T-helper 2 cell treated with Interferon-gamma antibody and Interleukin-4, amounts not matched to agents 100 ng/mL and 5 ng/mL, for 36 hours (primary cell): ENCODE results near the gene ANKRD30A. TPM values are rescaled to one million over a fixed set of nuclear protein-coding genes. Genes with fewer than 3 reads are reported as not detected.
"Not testable (repeated sequence)": the region's sequence is repeated elsewhere in the genome, so short reads cannot be mapped to it uniquely, and the experiment has no call there.

Experiments used
- intact Hi-C: fragments of 100-400 bp; cut with micrococcal nuclease; formaldehyde crosslinking; loops from one replicate; pipeline ENCODE4 v1.15.1; 2023
- total RNA-seq: library from RNA; stranded (reverse); gene quantifications from 2 replicates; pipeline ENCODE4 v1.2.3, GENCODE V29; 2022

Gene ANKRD30A, protein sequence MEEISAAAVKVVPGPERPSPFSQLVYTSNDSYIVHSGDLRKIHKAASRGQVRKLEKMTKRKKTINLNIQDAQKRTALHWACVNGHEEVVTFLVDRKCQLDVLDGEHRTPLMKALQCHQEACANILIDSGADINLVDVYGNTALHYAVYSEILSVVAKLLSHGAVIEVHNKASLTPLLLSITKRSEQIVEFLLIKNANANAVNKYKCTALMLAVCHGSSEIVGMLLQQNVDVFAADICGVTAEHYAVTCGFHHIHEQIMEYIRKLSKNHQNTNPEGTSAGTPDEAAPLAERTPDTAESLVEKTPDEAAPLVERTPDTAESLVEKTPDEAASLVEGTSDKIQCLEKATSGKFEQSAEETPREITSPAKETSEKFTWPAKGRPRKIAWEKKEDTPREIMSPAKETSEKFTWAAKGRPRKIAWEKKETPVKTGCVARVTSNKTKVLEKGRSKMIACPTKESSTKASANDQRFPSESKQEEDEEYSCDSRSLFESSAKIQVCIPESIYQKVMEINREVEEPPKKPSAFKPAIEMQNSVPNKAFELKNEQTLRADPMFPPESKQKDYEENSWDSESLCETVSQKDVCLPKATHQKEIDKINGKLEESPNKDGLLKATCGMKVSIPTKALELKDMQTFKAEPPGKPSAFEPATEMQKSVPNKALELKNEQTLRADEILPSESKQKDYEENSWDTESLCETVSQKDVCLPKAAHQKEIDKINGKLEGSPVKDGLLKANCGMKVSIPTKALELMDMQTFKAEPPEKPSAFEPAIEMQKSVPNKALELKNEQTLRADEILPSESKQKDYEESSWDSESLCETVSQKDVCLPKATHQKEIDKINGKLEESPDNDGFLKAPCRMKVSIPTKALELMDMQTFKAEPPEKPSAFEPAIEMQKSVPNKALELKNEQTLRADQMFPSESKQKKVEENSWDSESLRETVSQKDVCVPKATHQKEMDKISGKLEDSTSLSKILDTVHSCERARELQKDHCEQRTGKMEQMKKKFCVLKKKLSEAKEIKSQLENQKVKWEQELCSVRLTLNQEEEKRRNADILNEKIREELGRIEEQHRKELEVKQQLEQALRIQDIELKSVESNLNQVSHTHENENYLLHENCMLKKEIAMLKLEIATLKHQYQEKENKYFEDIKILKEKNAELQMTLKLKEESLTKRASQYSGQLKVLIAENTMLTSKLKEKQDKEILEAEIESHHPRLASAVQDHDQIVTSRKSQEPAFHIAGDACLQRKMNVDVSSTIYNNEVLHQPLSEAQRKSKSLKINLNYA (N-terminal part only)
- not detected in 2 replicates for total RNA-seq

DNA sequence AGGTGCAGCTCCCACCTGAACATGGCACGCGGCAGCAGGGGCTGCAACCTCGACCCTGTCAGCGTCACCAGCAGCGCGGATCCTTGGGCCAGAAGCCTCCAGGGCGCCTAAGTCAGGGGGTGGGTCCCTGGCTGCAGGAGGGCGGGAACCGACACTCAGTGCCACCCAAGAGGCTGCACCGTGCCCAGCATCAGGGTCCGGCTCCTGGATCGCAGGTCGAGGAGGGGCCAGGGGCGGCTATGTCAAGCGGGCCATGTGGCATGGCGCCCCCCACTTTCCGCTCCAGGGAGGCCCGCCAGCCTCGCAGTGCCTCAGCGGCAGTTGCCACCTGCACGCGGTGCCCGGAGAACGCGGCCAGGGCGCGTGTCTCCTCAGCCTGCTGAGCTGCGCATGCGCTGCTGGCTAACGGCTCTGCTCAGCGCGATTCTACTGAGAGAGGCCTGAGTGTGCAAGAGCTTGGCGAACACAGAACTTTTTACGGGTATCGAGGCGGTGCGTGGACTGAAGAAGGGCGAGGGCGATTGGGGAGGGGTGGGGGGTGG lies at the start of gene ANKRD30A:
Gene ANKRD30A (plus strand): TSS at position 408 of the 542 bp plus-strand sequence. CDS start 190 bp downstream, outside the sequence.
- intact Hi-C loops = no loop called here

DNA sequence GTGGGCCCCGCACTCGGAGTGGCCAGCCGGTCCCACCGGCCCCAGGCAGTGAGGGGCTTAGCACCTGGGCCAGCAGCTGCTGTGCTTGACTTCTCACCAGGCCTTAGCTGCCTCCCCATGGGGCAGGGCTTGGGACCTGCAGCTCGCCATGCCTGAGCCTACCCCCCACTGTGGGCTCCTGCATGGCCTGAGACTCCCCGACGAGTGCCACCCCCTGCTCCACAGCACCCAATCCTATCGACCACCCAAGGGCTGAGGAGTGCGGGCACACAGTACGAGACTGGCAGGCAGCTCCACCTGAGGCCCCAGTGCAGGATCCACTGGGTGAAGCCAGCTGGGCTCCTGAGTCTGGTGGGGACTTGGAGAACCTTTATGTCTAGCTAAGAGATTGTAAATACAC lies 49.3 kb upstream of the ANKRD30A start:
- intact Hi-C loops = not testable (repeated sequence)

DNA sequence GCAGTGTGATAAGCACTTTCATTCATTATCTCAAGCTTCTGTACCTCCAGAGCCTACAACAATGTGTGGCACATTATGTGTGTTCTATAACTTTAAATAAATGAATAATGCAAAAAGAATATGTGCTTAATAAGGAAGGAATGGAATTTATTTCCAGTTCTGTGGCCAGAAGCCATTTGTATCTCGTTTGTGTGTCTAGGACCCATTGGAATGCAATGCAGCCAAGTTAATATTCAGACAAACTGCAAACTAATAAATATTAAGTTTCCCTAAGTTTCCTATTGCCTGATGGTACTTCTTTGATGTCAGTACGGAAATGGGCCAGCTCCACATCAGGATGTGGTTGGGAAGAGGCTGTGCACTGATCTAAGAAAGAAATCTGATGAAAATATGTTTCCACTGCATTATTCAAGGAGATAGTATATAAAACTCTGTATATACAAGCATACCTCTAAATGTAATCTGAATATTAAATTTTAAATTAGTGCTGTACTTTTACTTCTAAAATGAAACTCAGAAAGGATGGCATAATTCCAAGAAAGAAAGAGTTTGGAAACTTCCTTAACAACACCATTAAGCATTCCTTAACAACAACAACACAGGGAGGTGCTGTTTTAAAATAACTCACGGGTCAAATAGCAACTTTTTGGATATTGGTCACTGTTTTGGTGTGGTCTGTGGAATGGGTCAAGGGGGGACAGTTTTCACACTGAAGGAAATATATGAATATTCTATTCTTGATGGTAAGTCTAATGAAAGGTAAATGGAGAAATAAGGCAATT lies 29.4 kb upstream of the ANKRD30A start:
- intact Hi-C loops = no loop called here

DNA sequence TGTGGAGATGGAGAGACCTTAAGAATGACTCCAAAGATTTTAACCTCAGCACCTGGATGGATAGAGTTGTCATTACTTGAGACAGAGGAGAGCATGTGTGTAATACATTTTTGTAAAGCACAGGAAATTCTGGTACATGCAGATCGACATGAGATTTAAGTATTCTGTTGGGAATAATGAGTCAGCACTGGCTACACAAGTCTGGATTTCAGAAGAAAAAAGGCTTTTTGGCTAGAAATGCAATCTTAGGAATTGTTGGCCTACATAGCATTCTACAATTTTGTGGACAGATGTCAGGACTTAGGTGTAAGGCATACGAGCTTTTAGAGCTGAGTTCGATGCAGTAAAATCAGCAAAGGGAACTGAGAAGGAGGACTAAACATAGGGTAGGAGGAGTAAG lies 24.1 kb upstream of the ANKRD30A start:
- intact Hi-C loops = no loop called here

DNA sequence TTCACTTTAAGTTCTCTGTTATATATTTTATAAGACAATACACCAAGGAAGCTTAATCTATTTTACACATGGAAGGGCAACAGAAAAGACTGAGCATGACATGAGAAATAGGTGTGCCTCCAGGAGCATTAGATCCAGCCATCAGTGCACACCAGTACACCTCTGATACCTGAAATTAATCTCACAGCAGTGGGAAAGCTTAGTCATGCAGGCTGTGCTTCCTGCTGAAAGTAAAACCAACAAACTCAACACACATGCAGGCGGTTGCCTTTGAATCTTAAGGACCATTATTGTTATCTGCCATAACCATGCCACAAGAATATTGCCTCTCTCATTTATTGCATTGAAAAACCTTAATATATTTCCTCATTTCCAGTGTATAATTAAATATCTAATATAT lies 16.4 kb upstream of the ANKRD30A start:
- intact Hi-C loops = no loop called here

DNA sequence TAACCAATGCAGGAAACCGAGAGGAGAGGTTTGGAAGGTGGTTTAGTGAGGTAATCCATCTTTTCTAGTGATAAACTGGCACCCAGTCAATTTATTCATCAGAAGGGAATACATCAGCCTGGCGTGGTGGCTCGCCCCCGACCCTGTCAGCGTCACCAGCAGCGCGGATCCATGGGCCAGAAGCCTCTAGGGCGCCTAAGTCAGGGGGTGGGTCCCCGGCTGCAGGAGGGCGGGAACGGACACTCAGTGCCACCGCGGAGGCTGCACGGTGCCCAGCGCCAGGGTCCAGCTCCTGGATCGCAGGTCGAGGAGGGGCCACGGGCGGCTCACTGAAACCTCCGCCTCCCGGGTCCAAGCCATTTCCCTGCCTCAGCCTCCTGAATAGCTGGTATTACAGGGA lies 866 bp upstream of the ANKRD30A start:
- intact Hi-C loops = no loop called here

DNA sequence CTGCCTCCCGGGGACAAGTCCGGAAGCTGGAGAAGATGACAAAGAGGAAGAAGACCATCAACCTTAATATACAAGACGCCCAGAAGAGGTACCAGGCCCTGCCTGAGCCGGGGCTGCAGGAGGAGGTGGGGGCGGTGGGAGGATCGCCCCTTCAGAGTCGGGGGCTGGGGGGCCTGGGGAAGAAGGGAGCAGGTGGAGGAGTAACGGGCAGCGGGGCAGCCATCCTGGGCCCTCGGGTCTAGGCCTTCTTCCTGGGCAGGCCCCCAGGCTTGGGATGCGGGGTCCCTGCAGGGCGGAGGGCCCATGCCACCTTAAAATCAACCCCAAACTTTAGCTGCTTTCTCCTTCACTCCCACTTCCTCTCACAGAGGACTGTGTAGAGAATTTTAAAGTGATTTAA lies 523 bp downstream of the ANKRD30A start:
- intact Hi-C loops = no loop called here

DNA sequence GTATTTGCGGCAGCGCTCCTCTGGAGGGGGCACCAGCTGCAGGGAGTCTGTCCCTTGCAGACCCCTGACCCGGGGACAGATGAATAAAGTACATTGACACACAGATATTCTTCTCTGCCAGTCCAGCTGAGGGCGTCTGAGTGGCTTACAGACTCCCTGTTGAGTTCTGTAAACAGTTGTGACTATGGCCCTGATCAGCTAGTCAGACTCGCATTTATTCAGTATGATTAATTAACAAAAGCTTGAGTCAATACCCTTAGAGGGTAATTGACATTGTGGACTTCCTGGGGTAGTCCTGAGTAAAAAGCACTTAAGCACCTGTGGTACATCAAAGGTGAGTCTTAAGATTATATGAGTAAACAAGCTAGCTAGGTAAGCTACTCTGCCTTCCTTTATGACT lies 21.0 kb downstream of the ANKRD30A start:
- intact Hi-C loops = no loop called here

DNA sequence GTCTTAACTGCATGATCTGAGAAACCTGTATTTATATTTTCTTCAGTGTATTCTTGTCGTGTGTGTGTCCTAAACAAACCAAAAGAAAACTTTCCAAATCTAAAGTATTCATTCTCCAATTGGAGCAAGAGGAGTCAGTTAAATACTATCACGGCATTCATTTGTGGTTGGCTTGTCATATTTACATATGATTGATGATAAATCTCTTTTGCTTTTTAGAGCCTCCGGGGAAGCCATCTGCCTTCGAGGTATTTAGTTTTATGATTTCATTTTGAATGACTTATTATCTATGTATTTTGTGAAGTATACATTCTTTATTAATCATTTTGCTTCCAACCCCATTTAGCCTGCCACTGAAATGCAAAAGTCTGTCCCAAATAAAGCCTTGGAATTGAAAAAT lies 37.0 kb downstream of the ANKRD30A start:
- intact Hi-C loops = not testable (repeated sequence)

DNA sequence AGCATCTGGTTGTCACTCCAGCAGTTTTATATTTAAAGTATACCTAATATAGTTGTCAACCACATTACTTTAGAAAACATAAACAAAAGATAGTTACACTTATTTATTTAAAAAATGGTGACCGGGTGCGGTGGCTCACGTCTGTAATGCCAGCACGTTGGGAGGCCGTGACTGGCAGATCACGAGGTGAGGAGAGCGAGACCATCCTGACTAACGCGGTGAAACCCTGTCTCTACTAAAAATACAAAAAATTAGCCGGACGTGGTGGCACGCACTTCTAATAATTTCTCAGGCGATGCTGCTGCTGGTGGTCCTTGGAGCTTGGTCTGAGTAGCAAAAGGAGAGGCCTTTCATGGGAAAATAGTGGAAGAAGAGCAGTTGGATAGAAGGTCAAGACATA lies 46.5 kb downstream of the ANKRD30A start:
- intact Hi-C loops = not testable (repeated sequence)

DNA sequence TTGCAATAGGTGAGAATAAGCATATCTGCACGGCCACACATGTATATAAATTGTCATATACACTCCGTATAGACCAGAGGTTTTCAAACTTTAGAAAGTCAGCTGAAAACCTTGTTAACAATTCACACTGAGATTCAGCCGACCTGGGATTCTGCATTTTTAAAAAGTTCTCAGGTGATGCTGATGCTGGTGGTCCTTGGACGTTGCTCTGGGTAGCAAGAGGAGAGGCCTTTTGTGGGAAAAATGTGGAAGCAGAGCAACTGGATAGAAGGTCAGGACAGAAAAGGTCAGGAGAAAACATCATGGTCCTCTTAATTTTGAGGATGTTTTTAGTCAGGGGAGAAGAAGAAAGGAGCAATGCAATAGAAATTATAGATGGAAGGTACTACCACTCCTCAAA lies 52.9 kb downstream of the ANKRD30A start:
- intact Hi-C loops = not testable (repeated sequence)

DNA sequence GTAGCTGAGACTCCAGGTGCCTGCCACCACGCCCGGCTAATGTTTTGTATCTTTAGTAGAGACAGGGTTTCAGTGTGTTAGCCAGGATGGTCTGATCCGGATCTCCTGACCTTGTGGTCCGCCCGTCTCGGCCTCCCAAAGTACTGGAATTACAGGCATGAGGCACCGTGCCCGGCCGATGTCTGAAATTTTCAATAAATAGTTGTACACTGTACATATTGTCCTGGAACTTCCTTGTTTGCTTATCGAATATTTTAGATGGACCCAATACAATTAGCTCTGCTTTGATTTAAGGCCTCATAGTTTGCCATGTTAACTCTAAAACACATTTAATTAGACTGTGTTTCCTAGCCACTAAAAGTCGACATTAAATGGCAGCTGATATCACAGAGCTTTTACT lies 57.3 kb downstream of the ANKRD30A start:
- intact Hi-C loops = not testable (repeated sequence)

DNA sequence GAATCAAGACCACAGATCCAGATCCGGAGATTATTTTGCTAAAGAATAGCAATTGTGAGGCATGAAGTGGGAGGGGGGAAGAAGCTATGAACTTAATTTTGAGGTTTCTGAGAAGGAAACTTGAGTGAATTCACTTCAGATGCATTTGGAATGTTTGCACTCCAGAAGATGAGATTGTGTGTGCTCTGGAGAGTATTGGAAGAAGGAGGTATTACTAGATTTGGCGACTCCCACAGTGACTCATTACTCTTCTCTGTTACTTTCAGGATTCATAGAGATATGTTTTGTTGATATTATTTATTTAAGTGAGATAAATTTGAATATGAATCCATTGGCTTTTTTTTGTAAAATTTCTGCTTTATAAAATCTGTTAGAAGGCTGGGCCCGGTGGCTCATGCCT lies 80.7 kb downstream of the ANKRD30A start:
- intact Hi-C loops = no loop called here

DNA sequence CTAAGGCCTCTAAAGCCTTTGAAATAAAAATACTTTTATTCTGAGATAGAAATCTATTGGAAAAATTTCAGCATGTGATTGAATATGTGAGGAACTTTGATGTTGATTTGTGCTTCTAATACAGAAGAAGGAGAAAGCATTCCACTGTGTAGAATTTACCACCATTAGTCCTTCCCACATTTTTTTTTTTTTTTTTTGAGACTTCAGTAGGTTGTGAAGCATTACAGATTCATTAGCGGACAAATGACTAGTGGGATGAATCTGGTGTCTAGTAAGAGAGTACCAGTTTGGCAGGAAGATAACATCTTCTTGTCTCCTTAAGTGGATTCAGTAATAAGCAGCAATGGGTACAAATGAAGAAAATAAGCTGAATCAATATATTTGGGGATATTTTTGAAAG lies 95.5 kb downstream of the ANKRD30A start:
- intact Hi-C loops = no loop called here

DNA sequence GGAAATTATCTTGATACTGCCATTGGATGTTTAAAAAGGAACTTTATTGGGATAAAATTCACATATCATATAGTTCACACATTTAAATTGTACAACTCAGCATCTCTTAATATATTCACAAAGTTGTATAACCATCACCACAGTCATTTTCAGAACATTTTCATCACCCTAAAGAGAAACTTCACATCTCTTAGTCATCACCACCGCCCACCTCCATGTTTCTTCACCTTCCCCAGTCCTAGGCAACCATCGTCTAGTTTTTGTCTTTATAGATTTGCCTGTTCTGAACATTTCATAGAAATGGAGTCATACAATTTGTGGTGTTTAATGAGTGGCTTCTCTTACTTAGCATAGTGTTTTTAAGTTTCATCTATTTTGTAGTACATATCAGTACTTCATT lies 96.6 kb downstream of the ANKRD30A start:
- intact Hi-C loops = no loop called here

DNA sequence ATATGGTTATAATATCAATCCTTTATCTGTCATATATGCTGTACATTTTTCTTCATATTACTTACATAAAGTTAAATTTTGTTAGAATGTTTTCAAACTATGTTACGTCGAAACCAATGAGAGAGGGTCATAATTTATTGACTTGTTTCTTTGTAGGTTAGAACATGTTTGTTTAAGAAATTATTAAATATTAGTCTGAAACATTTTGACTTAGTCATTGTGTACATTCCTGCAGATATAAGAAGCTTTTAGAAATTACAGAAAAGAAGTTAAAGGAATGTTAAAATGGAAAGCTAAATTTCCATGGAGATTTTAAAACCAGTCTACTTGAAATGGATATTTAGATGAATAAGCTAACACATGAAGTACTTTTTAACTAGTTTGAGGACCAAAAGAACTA lies 99.8 kb downstream of the ANKRD30A start:
- intact Hi-C loops = no loop called here

DNA sequence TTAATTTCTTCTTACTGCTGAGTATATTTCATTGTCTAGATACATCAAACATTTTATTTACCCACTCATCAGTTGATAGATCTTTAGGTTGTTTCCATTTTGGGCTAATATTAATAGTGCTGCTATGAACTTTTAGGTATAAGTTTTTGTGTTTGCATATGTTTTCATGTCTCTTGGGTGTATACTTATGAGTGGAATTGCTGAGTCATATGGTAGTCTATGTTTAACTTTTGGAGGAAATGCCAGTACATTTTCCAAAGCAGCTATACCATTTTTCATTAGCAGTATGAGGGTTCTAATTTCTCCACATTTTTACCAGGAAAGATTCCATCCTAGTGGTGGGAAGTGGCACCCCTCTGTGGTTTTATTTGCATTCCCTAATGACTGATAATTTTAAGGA lies 101.1 kb downstream of the ANKRD30A start:
- intact Hi-C loops = no loop called here

DNA sequence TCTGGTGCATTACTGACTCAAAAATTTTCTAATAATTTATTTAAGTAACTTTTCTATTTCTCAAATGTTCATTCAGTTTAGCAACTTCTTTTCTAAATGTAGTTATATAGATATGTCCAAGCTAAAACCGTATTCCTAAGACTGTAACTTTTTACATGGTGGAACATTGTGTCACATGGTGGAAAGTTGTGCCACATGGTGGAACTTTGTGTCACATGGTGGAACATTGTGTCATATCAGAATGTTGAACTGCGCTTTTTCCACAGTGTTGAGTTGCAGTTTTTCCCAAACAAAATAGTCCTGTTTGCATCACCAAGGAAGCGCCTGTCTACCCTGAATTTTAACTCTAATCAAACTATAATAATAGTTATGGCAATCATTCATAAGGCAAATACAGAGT lies 109.3 kb downstream of the ANKRD30A start:
- intact Hi-C loops = no loop called here

DNA sequence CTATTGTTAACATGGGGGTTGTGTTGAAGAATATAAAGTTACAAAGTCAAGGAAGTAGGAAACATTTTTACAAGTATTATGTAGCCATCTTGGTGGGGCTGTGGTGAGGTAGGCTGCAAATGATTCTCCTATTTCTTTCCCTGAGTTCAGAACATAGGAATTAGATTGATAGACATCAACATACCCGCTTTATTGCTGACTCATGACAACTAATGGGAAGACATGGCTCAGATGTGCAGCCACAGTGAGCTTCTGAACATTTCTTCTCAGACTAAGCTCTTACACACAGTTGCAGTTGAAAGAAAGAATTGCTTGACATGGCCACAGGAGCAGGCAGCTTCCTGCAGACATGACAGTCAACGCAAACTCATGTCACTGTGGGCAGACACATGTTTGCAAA lies 110.7 kb downstream of the ANKRD30A start:
- intact Hi-C loops = no loop called here

DNA sequence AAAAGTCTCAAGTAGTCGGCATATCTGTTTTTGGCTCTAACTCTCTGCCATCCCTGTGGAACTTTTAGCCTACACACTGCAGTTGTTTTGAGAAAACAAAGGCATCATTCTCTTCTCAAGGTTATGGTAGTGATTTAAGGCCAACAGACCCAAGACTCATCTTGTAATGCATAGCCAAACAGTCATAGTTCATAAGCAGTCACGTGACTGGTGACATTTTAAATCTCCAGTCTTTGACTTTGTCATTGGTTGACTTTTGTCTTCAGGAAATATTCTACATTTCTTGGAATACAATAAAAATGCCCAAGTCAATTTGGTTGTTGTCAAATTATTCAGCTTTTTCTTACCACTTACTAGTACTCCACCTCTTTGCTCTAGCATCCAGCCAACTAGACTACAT lies 114.8 kb downstream of the ANKRD30A start:
- intact Hi-C loops = no loop called here

DNA sequence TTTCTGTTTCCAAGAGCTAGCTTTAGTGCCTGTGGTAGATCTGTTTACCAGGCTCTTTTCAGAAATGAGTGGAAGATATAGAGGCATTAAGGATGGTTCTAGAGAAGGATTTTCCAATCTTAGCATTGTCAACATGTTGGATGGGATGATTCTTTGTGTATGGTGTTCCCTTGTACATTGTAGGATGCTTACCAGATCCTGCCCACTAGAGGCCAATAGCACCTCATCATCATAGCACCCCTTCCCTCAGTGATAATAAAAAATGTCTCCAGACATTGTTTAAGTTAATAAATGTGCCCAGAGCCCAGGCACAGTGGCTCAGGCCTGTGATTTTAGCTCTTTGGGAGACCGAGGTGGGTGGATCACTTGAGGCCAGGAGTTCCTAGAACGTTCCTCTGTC lies 121.2 kb downstream of the ANKRD30A start:
- intact Hi-C loops = no loop called here
